ENCODE data around the gene FLNC. TPM values are rescaled to one million over a fixed set of nuclear protein-coding genes. Genes with fewer than 3 reads are reported as not detected.

Gene FLNC
- total and polyA plus RNA-seq, 9 of the 15 experiments (the other 6 are each of a cell fraction or from before 2014, with no cell fraction given) = 0.90 to 155 (median 28.8) TPM

GRCh38 chr7:128831994-128832879 lies 2.0 kb downstream of the FLNC start:
- WGBS (ENCODE audit: insufficient coverage, low coverage, missing lambda C conversion rate) = under 1% methylated on average over 21 of the region's 22 CpGs
- no TSS peak for BruUV-seq (replicated peaks)
- Histone ChIP-seq H3K9me1 (ENCODE audit: control insufficient read depth, insufficient read depth, low read length) (no peaks in the 10 kb centered on the region), H3K27me3 (ENCODE audit: control insufficient read depth in 2 of 2, insufficient read depth in 2 of 2, low read length in 2 of 2) (no peaks in the 10 kb centered on the region), H3K79me2 (ENCODE audit: control insufficient read depth, insufficient read depth, low read length) (peaks cover 50% of the 10 kb centered on the region), H3K9ac (ENCODE audit: insufficient read depth in 1 of 2, low read depth in 2 of 2, low read length in 2 of 2) (peak overlapping the region; percentile 91 to 95), H3K4me2 (ENCODE audit: insufficient read depth, low read length) (peak overlapping the region; percentile 97), H3K9me3 (replicated peaks; ENCODE audit: control insufficient read depth, insufficient read depth, low read depth, low read length) (no peaks in the 10 kb centered on the region), H3K4me1 (replicated peaks in 1 of 2; ENCODE audit: control insufficient read depth in 2 of 2, insufficient read depth in 2 of 2, low read length in 2 of 2) (peaks cover 40 to 76% of the 10 kb centered on the region in 2 experiments), H3K27ac (ENCODE audit: extremely low read depth, low read depth, low read length) (peak overlapping the region; percentile 90), H4K20me1 (replicated peaks; ENCODE audit: control insufficient read depth, insufficient read depth, low read length) (0 out of 2 replicates have a peak, but pooled peaks cover 4% of the 10 kb centered on the region), H3K36me3 (ENCODE audit: control insufficient read depth, insufficient read depth, low read length) (peaks cover 44% of the 10 kb centered on the region; the same call in 2 of the 3 replicates), H3K4me3 (peak overlapping the region; percentile 66), H2AFZ (ENCODE audit: low read depth, low read length) (peak overlapping the region; percentile 35)
- peak; percentile 87 to 97 (median 92) for DNase-seq (ENCODE audit: extremely low read depth in 1 of 4, low spot score in 3 of 4)
- intact Hi-C loops (cut with micrococcal nuclease) = loop anchor here (1.0 to 2.0 kb wide), 4 partner anchors 28 to 93 kb away; partner anchors contain the start of gene CALU
- ChIA-PET POLR2A (interaction anchor here (0.6 to 4.3 kb wide), 31 partner anchors 10 to 1128 kb away, joined by 3 to 39 read pairs (median 5); partner anchors contain the start of genes ATP6V1F and CALU), CTCF (ENCODE audit: low intra/inter-chr PET ratio) (no interaction called here)
- peak; percentile 63 for ATAC-seq
- in situ Hi-C loops (cut with MboI) = no loop called here
- peak; percentile 98 for FAIRE-seq
- TF ChIP-seq POLR2G (IDR thresholded peaks at IDR 0.05; ENCODE audit: low read depth, low read length) = peak; percentile 79
- no peak for TF ChIP-seq ZNF79 (CRISPR knock-in tag; IDR thresholded peaks at IDR 0.05; ENCODE audit: low read depth)
- peak; percentile 22 to 82; a peak in 3 of 4 replicates for TF ChIP-seq MAZ (CRISPR knock-in tag; conservative IDR thresholded peaks at IDR 0.05 in 1 of 2, IDR thresholded peaks at IDR 0.05 in 1 of 2)
- TF ChIP-seq CTCFL (IDR thresholded peaks at IDR 0.05; ENCODE audit: borderline replicate concordance, insufficient read depth, low read depth, low read length, poor library complexity, severe bottlenecking) = peak; percentile 35
- TF ChIP-seq CREM (IDR thresholded peaks at IDR 0.05; ENCODE audit: low read depth) = peak; percentile 67
- TF ChIP-seq CHD1 (IDR thresholded peaks at IDR 0.05; ENCODE audit: low read length) = peak; percentile 24
- TF ChIP-seq ESRRA (IDR thresholded peaks at IDR 0.05; ENCODE audit: borderline replicate concordance, low read depth) = peak; percentile 47; the same call in 1 of the 2 replicates
- TF ChIP-seq UBTF (IDR thresholded peaks at IDR 0.05; ENCODE audit: borderline replicate concordance in 1 of 2, low read depth in 2 of 2, low read length in 2 of 2) = peak in 1 of 2 experiments; percentile 88; a peak in 1 of 4 replicates
- TF ChIP-seq ZNF143 (CRISPR knock-in tag; IDR thresholded peaks at IDR 0.05) = no peak
- peak; percentile 32; the same call in 1 of the 2 replicates for TF ChIP-seq POLR2AphosphoS5 (IDR thresholded peaks at IDR 0.05; ENCODE audit: control insufficient read depth, insufficient read depth, low read depth, low read length)
- peak; percentile 78 for TF ChIP-seq NBN (IDR thresholded peaks at IDR 0.05; ENCODE audit: low read depth)
- TF ChIP-seq FOXO4 (CRISPR knock-in tag; IDR thresholded peaks at IDR 0.05) = no peak
- TF ChIP-seq BHLHE40 (IDR thresholded peaks at IDR 0.05; ENCODE audit: low read length) = peak; percentile 25
